Neural progenitor cell (in vitro differentiated cells): ENCODE measurements around the gene ZBTB20. TPM values are rescaled to one million over a fixed set of nuclear protein-coding genes. Genes with fewer than 3 reads are reported as not detected.

ENCODE experiments used
- DNase-seq: peaks from one replicate; pipeline ENCODE4 v3.0.0-alpha.2; 2016; ENCODE audit warnings: low spot score
- H2AFZ ChIP-seq: fragments of 200-600 bp; sonication (generic); replicated peaks from 2 replicates; pipeline ENCODE4 v1.6.1; 2016; ENCODE audit warnings: antibody characterized with exemption
- H3F3A ChIP-seq: fragments of 200-600 bp; sonication (generic); 2 replicates; pipeline ENCODE4 v1.6.1; 2016; ENCODE audit warnings: antibody characterized with exemption, low read depth
- H3K27ac ChIP-seq: fragments of 200-600 bp; sonication (generic); 2 replicates; pipeline ENCODE4 v1.5.1; 2016; ENCODE audit warnings: mild to moderate bottlenecking
- H3K27me3 ChIP-seq: fragments of 200-600 bp; sonication (generic); 2 replicates; pipeline ENCODE4 v1.6.1; 2016; ENCODE audit warnings: mild to moderate bottlenecking, moderate library complexity
- H3K36me3 ChIP-seq: fragments of 200-600 bp; sonication (generic); 2 replicates; pipeline ENCODE4 v1.5.1; 2016
- H3K4me1 ChIP-seq: fragments of 200-600 bp; sonication (generic); 2 replicates; pipeline ENCODE4 v1.6.1; 2016; ENCODE audit warnings: mixed run types
- H3K4me2 ChIP-seq: fragments of 200-600 bp; sonication (generic); 2 replicates; pipeline ENCODE4 v1.6.1; 2016
- H3K4me3 ChIP-seq: fragments of 200-600 bp; sonication (generic); 2 replicates; pipeline ENCODE4 v1.5.1; 2016
- H3K79me2 ChIP-seq: fragments of 200-600 bp; sonication (generic); 2 replicates; pipeline ENCODE4 v1.6.1; 2016; ENCODE audit warnings: low read depth
- H3K9ac ChIP-seq: fragments of 200-600 bp; sonication (generic); 2 replicates; pipeline ENCODE4 v1.6.1; 2016
- H3K9me3 ChIP-seq: fragments of 200-600 bp; sonication (generic); 2 replicates; pipeline ENCODE4 v1.5.1; 2016; ENCODE audit warnings: low read depth
- H4K20me1 ChIP-seq: fragments of 200-600 bp; sonication (generic); 2 replicates; pipeline ENCODE4 v1.6.1; 2016; ENCODE audit warnings: low read depth
- H3K27ac Mint-ChIP-seq: 3 replicates; pipeline ENCODE4 v1.8.0; 2021; ENCODE audit warnings: mixed read lengths
- H3K27me3 Mint-ChIP-seq: 2 replicates; pipeline ENCODE4 v1.8.0; 2022; ENCODE audit warnings: low read depth, mild to moderate bottlenecking, inconsistent platforms, moderate library complexity, mixed read lengths; ENCODE audit not compliant: insufficient read depth
- H3K36me3 Mint-ChIP-seq: 3 replicates; pipeline ENCODE4 v1.8.0; 2021; ENCODE audit warnings: mixed read lengths
- H3K4me1 Mint-ChIP-seq: 3 replicates; pipeline ENCODE4 v1.8.0; 2021; ENCODE audit warnings: mixed read lengths
- H3K4me3 Mint-ChIP-seq: 3 replicates; pipeline ENCODE4 v1.8.0; 2021; ENCODE audit warnings: mild to moderate bottlenecking, moderate library complexity, mixed read lengths
- H3K9me3 Mint-ChIP-seq: 3 replicates; pipeline ENCODE4 v1.8.0; 2020; ENCODE audit warnings: mixed read lengths
- CTCF ChIP-seq: fragments of 200-600 bp; sonication (generic); IDR thresholded peaks from 2 replicates; pipeline ENCODE4 v1.5.1; 2017; ENCODE audit warnings: antibody characterized with exemption, mild to moderate bottlenecking
- EZH2 ChIP-seq: fragments of 200-600 bp; sonication (generic); IDR thresholded peaks from 2 replicates; pipeline ENCODE4 v1.6.1; 2017; ENCODE audit warnings: antibody characterized with exemption, mild to moderate bottlenecking, moderate library complexity
- EZH2phosphoT487 ChIP-seq: fragments of 200-600 bp; sonication (generic); IDR thresholded peaks from 2 replicates; pipeline ENCODE4 v1.6.1; 2017; ENCODE audit warnings: antibody characterized with exemption
- total RNA-seq: library from RNA; depleted of rRNA; stranded (reverse); fragments of >200 nt; gene quantifications from 2 replicates; pipeline ENCODE4 v1.2.3, GENCODE V29; 2015; ENCODE audit warnings: low replicate concordance

Gene ZBTB20
- total RNA-seq, 1 donor from 2014 or later, result 1.9 TPM

GRCh38 chr3:114445233-114445632, 701.9 kb downstream of the ZBTB20 start:
- Histone ChIP-seq H3K27me3 (no peaks in the 10 kb centered on the region), H3K4me1 (no peaks in the 10 kb centered on the region), H2AFZ (no peak overlapping the region), H3F3A (no peaks in the 10 kb centered on the region), H3K4me3 (no peak overlapping the region), H3K79me2 (no peaks in the 10 kb centered on the region), H3K27ac (no peak overlapping the region), H3K36me3 (no peaks in the 10 kb centered on the region), H3K9ac (no peak overlapping the region), H4K20me1 (no peaks in the 10 kb centered on the region), H3K4me2 (no peak overlapping the region), H3K9me3 (no peaks in the 10 kb centered on the region)
- peaks cover 15% of the 10 kb centered on the region for H3K4me1 Mint-ChIP-seq
- H3K36me3 Mint-ChIP-seq, result no peaks in the 10 kb centered on the region
- H3K9me3 Mint-ChIP-seq, result no peaks in the 10 kb centered on the region
- DNase-seq, result no peak
- no peak overlapping the region for H3K4me3 Mint-ChIP-seq
- no peak for TF ChIP-seq EZH2phosphoT487
- no peak for TF ChIP-seq EZH2
- no peak for TF ChIP-seq CTCF
- no peak overlapping the region for H3K27ac Mint-ChIP-seq
- H3K27me3 Mint-ChIP-seq, result no peaks in the 10 kb centered on the region

- Mint-ChIP-seq H3K27me3 (no peaks in the 10 kb centered on the region), H3K36me3 (no peaks in the 10 kb centered on the region), H3K4me1 (peaks cover 14% of the 10 kb centered on the region), H3K27ac (no peak overlapping the region), H3K9me3 (no peaks in the 10 kb centered on the region), H3K4me3 (no peak overlapping the region)
- Histone ChIP-seq H3K79me2 (no peaks in the 10 kb centered on the region), H2AFZ (no peak overlapping the region), H3K4me1 (no peaks in the 10 kb centered on the region), H4K20me1 (no peaks in the 10 kb centered on the region), H3K9me3 (no peaks in the 10 kb centered on the region), H3F3A (no peaks in the 10 kb centered on the region), H3K9ac (no peak overlapping the region), H3K36me3 (no peaks in the 10 kb centered on the region), H3K27me3 (no peaks in the 10 kb centered on the region), H3K27ac (no peak overlapping the region), H3K4me2 (no peak overlapping the region), H3K4me3 (no peak overlapping the region)
- TF ChIP-seq EZH2phosphoT487, result no peak
- no peak for TF ChIP-seq EZH2
- TF ChIP-seq CTCF, result no peak
- no peak for DNase-seq
Observed at GRCh38 chr3:114444216-114444615, 702.9 kb downstream of the ZBTB20 start.

- H3F3A ChIP-seq, result no peaks in the 10 kb centered on the region
- no peaks in the 10 kb centered on the region for H3K27me3 ChIP-seq
- peaks cover 17% of the 10 kb centered on the region for H3K4me1 Mint-ChIP-seq
- H3K4me2 ChIP-seq, result no peak overlapping the region
- peaks cover 4% of the 10 kb centered on the region for H3K4me1 ChIP-seq
- H4K20me1 ChIP-seq, result no peaks in the 10 kb centered on the region
- DNase-seq, result no peak
- no peak overlapping the region for H3K9ac ChIP-seq
- H2AFZ ChIP-seq, result no peak overlapping the region
- no peaks in the 10 kb centered on the region for H3K27me3 Mint-ChIP-seq
- TF ChIP-seq EZH2phosphoT487, result no peak
- no peak for TF ChIP-seq EZH2
- no peak for TF ChIP-seq CTCF
- no peaks in the 10 kb centered on the region for H3K36me3 Mint-ChIP-seq
- no peaks in the 10 kb centered on the region for H3K79me2 ChIP-seq
- no peaks in the 10 kb centered on the region for H3K9me3 ChIP-seq
- no peaks in the 10 kb centered on the region for H3K9me3 Mint-ChIP-seq
- no peak overlapping the region for H3K27ac ChIP-seq
- H3K4me3 ChIP-seq, result no peak overlapping the region
- H3K36me3 ChIP-seq, result no peaks in the 10 kb centered on the region
- no peak overlapping the region for H3K4me3 Mint-ChIP-seq
- no peak overlapping the region for H3K27ac Mint-ChIP-seq
Observed at GRCh38 chr3:114442246-114442645, 704.8 kb downstream of the ZBTB20 start.
